ENCODE measurements around the gene KIAA1671.

The KIAA1671 gene

GRCh38 chr22:25120761-25121212, 168.3 kb downstream of the KIAA1671 start:
- no peak for ATAC-seq

DNA sequence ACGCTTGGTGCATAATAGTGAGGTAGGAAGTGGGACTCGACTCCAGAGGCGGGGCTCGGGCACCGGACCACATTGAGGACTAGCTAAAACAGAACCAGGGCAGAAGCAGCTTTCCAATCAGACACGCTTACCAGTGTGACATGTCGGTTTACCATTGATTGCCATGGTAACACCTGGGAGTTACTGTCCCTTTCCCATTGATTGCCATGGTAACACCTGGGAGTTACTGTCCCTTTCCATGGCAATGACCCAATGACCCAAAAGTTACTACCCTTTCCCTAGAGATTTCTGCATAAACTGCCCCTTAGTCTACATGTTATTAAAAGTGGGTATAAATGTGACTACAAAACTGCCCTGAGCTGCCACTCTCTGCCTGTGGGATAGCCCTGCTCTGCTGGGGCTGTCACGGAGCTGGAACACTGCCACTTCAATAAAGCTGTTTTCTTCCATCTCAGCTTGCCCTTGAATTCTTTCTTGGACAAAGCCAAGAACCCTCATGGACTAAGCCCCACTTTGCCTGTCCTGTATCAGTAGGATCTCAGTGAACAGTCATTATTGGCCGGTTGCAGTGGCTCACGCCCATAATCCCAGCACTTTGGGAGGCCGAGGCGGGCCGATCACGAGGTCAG, 169.7 kb downstream of the KIAA1671 start:
- no peak for ATAC-seq

DNA sequence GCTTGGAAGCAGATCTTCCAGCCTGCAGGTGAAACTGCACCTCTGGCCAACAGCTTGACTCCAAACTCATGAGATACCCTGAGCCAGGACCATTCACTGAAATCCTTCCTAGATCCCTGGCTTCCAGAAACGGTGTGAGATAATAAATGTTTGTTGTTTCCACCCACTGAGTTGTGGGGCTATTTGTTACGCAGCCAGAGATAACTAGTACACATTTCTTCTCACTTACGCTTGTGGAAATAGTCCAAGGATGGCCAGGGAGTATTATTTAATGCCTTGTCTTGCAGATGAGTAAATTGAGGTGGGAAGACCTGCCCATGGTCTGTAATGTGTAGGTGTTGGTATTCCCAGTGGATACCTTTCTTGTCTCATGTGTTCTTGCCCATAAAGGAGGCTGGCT, 171.2 kb downstream of the KIAA1671 start:
- ATAC-seq, result no peak

GRCh38 chr22:25125693-25126357, 173.3 kb downstream of the KIAA1671 start:
- no peak for ATAC-seq

- ATAC-seq, result no peak
Measured at GRCh38 chr22:25126510-25126909, 174.0 kb downstream of the KIAA1671 start.

GRCh38 chr22:25127318-25127717, 174.8 kb downstream of the KIAA1671 start:
- ATAC-seq, result no peak

DNA sequence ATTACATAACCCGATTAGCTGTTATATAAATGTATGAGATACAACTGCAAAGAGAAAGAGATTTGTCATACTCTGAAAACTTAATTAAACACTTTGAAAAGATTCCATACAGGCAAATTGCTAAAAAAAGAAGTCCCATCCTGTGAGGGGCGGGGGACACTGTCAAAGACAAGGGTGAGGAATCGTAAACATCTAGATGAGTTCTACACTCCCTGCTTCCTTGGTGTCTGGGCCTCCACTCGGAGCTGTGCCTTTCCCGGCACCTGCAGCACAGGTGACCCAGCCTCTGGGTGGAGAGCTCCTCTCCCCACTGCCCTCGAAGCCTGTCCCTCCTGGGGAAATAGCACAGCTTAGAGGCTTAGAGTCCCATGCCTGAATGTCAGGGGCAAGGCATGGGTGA, 177.9 kb downstream of the KIAA1671 start:
- no peak for ATAC-seq

DNA sequence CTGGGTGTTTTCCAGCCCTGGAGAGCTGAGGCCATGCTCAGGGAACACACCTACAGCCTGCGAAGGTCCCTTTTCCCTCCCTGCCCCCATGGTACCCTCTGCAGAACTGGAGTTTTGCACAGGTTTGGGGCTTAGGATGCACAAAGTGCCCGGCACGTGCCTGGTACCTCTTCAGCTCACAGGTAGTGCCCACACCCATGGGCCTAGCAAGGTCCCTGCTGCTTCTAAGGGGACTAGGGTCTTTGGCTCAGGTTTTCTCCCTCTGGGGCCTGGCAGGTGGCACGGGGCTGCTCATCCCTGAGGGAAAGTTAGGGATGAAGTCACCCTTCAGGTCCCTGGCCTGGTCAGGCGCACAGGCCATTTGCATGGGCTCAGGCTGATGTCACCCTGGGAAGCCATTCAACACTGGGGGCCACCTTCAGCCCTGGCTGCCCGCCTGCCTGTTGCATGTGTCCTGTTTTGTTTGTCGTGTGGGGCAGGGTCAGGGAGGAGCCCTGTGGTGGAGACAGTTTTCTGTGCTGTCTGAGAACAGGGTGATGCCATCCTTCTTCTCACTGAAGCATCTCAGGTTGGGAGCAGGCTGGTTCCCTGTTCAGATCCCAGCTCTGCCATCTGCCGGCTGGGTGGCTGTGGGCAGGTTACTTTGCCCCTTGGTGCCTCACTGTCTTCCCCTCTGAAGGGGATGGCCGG, 178.8 kb downstream of the KIAA1671 start:
- no peak for ATAC-seq

GRCh38 chr22:25134028-25134427, 181.5 kb downstream of the KIAA1671 start:
- ATAC-seq, result no peak

DNA sequence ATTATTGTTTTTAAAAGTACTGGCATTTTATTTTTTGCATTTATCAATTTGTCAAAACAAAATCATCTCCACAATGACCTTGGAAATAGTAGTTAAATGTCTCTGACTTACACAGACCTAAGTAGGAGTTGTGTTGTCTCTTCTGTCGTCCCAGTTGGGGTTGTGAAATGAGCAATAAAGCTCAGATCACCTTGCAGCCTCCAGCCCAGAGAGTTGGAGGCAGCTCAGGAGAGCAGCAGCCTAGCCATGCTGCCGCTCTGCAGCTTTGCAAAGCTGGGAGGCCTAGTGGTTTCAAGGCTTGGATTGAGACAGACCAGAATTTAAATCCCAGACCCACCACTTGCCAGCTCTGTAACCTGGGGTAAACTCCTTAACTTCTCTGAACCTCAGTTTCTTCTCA, 181.9 kb downstream of the KIAA1671 start:
- ATAC-seq, result no peak

- no peak for ATAC-seq
Measured at GRCh38 chr22:25136953-25137576, 184.5 kb downstream of the KIAA1671 start.

- ATAC-seq, result no peak
Measured at GRCh38 chr22:25137577-25138525, 185.3 kb downstream of the KIAA1671 start.

DNA sequence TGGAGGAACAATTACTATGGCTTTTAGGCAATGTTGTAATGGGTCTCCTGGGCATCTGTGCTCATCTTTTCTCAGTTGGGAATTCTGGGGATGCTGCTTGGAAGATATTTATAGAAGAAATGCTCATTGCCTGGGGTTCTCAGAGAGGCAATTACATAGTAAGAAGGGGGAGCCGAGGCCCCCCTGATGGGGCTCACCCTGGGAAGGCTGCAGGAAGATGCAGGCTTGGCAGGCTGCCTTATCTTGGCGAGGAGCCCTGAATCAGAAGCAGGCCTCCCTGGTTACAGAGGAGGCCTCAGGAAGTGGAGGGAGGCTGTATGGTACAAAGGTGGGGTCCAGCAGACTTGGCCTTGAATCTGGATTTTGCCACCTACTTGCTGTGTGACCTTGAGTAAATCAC, 186.5 kb downstream of the KIAA1671 start:
- ATAC-seq, result no peak

GRCh38 chr22:25142102-25142501, 189.6 kb downstream of the KIAA1671 start:
- no peak for ATAC-seq

DNA sequence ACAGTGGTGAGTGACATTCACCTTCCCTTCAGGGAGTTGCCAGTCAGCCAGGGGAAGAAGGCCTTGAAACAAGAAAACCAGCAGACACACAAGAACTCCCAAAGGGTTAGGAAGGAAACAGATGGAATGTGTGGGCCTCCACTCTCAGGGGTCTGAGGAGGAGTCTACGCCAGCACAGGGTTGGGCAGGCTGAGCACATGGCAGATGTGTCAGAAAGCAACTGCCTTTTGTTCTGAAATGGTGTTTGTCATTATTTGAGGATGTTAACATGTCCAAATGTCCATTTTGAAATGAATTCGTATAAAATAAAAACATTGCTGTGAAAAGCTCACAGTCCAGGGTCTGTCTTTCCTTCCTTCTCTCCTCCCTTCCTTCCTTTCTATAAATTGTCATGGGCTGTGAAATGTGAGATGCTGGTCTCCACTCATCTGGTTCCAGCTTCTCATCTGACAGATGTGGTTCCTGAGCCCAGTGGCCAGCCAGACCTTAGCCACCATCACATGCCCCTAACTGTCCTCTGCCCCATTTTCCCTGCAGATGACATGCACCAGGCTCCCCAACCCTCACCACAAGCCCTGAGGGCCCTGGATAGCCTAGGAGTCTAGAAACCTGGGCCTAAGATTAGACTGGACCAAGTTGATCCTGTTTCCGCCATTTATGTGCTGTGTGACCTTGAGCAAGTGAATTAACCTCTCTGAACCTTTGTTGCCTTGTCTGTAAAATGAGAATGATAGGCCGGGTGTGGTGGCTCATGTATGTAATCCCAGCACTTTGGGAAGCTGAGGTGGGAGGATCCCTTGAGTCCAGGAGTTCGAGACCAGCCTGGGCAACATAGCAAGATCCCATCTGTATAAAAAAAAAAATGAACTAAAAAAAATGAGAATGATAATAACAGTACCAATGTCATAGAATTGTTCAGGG, 190.9 kb downstream of the KIAA1671 start:
- ATAC-seq, result no peak

DNA sequence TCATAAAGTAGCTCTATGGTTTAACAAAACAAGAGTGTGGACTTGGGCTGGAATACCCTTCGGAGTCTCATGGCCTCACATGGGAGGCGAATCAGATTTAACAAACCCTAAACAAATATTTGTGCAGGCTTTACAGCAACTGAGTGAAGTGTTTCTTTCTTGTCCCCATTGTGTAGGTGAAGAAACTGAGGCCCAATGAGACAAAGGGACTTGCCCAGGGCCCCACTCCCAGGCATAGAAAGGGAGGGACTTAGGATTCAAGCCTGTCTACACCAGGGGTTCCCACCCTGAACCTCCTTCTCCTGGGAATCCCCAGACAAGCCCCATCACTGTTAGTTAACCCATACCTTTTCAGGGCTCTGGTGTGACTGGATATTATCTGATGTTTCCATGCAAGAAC, 192.0 kb downstream of the KIAA1671 start:
- no peak for ATAC-seq

GRCh38 chr22:25146307-25146706, 193.8 kb downstream of the KIAA1671 start:
- ATAC-seq, result no peak

DNA sequence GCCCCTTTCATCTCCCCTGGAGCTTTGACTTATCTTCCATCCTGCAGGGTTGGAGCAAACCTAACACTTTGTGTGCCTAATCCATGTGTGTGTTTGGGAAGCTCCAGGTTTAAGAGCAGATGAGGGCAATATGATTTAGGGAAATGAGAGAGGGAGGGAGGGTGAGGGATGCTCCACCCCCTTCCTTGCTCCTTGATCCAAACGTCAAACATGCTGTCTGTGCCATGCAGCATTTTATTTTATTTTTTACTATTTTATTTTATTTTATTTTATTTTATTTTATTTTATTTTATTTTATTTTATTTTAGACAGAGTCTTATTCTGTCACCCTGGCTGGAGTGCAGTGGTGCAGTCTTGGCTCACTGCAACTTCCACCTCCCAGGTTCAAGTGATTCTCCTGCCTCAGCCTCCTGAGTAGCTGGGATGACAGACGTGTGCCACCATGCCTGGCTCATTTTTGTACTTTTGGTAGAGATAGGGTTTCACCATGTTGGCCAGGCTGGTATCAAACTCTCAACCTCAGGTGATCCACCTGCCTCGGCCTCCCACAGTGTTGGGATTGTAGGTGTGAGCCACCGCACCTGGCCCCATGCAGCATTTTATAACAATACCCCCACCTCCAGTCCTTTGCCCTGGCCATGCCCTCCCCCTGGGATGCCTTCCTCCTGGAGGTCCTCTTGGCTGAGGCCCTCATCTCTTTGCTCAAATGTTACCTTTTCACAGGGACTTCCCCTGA, 194.6 kb downstream of the KIAA1671 start:
- ATAC-seq, result no peak

- ATAC-seq, result no peak
Measured at GRCh38 chr22:25147642-25147928, 195.1 kb downstream of the KIAA1671 start.

DNA sequence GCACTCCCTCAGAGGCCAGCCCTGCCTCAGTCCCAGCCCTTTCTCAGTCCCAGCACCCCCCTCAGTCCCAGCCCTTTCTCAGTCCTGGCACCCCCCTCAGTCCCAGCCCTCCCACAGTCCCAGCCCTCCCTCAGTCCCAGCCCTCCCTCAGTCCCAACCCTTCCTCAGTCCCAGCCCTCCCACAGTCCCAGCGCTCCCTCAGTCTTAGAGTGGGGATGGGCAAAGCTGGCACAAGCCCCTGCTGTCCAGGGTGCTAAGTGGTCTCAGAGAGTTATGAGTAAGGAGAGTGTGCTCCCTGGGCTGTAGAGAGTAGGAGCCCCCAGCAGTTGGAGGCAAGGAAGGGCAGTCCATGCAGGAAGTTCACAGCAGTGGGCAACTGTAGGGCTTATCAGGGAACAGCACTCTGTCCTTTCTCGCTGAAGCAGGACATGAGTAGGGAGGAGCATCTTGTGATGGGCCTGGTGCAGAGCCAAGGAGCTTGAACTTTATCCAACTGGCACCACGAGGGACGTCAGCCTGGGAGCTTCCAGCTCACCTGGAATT, 195.7 kb downstream of the KIAA1671 start:
- ATAC-seq, result no peak
